ENCODE measurements around the gene ABTB2. TPM values are rescaled to one million over a fixed set of nuclear protein-coding genes. Genes with fewer than 3 reads are reported as not detected.

The ABTB2 gene
- total and polyA plus RNA-seq, 2 of the 8 experiments (the other 6 are each of a cell fraction or from before 2014, with no cell fraction given) = 7.7 to 10.2 TPM

DNA sequence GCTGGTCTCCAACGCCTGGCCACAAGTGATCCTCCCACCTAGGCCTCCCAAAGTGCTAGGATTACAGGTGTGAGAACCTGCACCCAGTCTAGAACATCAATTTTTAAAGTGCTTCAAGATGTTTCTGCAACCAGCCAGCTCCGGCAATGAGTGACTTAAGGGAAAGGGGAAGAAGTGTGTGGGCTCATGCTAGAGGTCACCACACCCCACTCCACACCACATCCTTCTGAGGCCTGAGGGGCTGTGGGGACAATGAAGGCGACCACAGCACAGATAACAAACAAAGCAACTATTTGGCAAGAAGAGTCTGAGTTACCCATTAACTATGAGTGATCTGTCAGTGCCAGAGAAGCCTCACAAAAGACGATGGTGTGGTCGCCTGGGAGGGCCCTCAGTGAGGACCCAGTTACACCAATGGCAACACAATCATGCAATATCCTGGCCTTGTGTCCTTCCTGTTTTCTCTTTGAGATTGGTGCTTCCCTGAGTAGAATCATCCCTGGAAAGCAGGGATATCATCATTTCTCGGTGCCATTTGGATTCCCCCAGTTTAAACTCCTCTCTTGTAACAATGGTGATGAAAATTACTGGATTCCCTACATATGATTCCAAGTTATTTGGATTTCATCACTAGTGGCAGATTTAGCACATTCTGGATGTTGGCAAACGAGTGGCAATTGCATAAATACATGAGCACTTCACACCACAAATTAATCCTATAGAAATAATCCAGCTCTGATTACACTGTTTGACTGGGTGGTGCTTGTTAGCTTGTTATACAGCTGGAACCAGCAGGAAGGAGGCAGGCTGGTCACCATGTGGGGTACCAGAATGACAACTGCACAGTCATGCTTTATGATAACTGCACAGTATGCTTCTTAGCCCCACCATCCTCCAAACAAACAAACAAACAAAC, 18.4 kb downstream of the ABTB2 start:
- ChIA-PET CTCF (ENCODE audit: partially characterized antibody) (interaction anchor here (0.7 to 1.5 kb wide), 2 partner anchors 155 to 165 kb away, joined by 5 read pairs; no protein-coding TSS in a partner anchor), POLR2A (ENCODE audit: partially characterized antibody) (interaction anchor here (0.9 to 1.3 kb wide), 2 partner anchors 9 to 18 kb away, joined by 3 read pairs; partner anchors contain the start of gene ABTB2)
- Histone ChIP-seq H3K27ac (ENCODE audit: low read depth, low read length) (no peak overlapping the region), H3K4me3 (ENCODE audit: extremely low read depth in 1 of 4, insufficient read depth in 2 of 4, low read depth in 3 of 4, low read length in 4 of 4) (no peak overlapping the region), H3K4me1 (replicated peaks in 1 of 4; ENCODE audit: control insufficient read depth in 3 of 4, insufficient read depth in 4 of 4, low read length in 3 of 4) (peaks cover 0 to 5% (median 2%) of the 10 kb centered on the region in 4 experiments; a peak in 1 of 7 replicates), H3K23me2 (ENCODE audit: low read depth, low read length) (no peaks in the 10 kb centered on the region), H3K9ac (replicated peaks in 1 of 4; ENCODE audit: extremely low read depth in 1 of 4, low read depth in 3 of 4, low read length in 3 of 4) (no peak overlapping the region), H2BK120ac (replicated peaks; ENCODE audit: low read depth, low read length) (no peak overlapping the region), H4K8ac (ENCODE audit: extremely low read depth, insufficient read depth, low read length) (no peak overlapping the region), H3K23ac (ENCODE audit: insufficient read length) (no peak overlapping the region), H3K4ac (replicated peaks; ENCODE audit: insufficient read length, low read depth, low read length) (no peak overlapping the region), H3K79me2 (ENCODE audit: control insufficient read depth in 1 of 2, insufficient read depth in 2 of 2, low read length in 2 of 2) (peaks cover 0 to 17% of the 10 kb centered on the region in 2 experiments; a peak in 2 of 4 replicates), H3K9me3 (ENCODE audit: insufficient read depth in 2 of 2, low read depth in 1 of 2, low read length in 1 of 2) (no peaks in the 10 kb centered on the region), H3K14ac (ENCODE audit: insufficient read length) (no peak overlapping the region), H2AFZ (ENCODE audit: low read length) (no peak overlapping the region), H2BK5ac (ENCODE audit: low read depth, low read length) (no peak overlapping the region), H4K5ac (ENCODE audit: insufficient read length, low read depth, low read length) (no peak overlapping the region), H3K56ac (replicated peaks; ENCODE audit: insufficient read length, low read depth, low read length) (no peak overlapping the region), H3K36me3 (ENCODE audit: control insufficient read depth in 2 of 4, insufficient read depth in 4 of 4, low read length in 3 of 4) (no peaks in the 10 kb centered on the region), H3K4me2 (ENCODE audit: insufficient read depth in 1 of 2, low read depth in 2 of 2, low read length in 2 of 2) (no peak overlapping the region), H3K18ac (ENCODE audit: extremely low read depth, low read length) (no peak overlapping the region), H2AK5ac (ENCODE audit: low read depth, low read length) (no peak overlapping the region), H3K27me3 (replicated peaks in 1 of 4; ENCODE audit: control insufficient read depth in 3 of 4, extremely low read depth in 1 of 4, insufficient read depth in 3 of 4, low read length in 3 of 4) (no peaks in the 10 kb centered on the region), H4K91ac (replicated peaks; ENCODE audit: insufficient read length, low read length) (no peak overlapping the region), H4K20me1 (replicated peaks in 1 of 2; ENCODE audit: control insufficient read depth in 1 of 2, insufficient read depth in 2 of 2, low read length in 2 of 2) (no peaks in the 10 kb centered on the region), H2BK20ac (ENCODE audit: low read length) (no peak overlapping the region), H2BK12ac (ENCODE audit: low read depth, low read length) (no peak overlapping the region), H2BK15ac (ENCODE audit: low read length) (no peak overlapping the region), H3K79me1 (ENCODE audit: low read depth, low read length) (peaks cover 3% of the 10 kb centered on the region; the same call in 1 of the 2 replicates)
- 88% methylated on average over 7 of the region's 7 CpGs; no CpG with 5 or more reads in 1 of the 2 experiments for WGBS, 2 experiments (ENCODE audit: extremely low coverage in 1 of 2, insufficient coverage in 1 of 2, insufficient read length in 1 of 2, insufficient replicate concordance in 2 of 2, low coverage in 1 of 2, low lambda C conversion rate in 2 of 2, missing lambda C conversion rate in 1 of 2)
- DNase-seq (ENCODE audit: low read depth in 1 of 2, low spot score in 2 of 2) (no peak), FAIRE-seq (no peak)
- TF ChIP-seq CREB1 (IDR thresholded peaks at IDR 0.05) (no peak), SRF (IDR thresholded peaks at IDR 0.05; ENCODE audit: low read depth, low read length) (no peak), BACH1 (IDR thresholded peaks at IDR 0.05; ENCODE audit: low read length) (no peak), CBX8 (IDR thresholded peaks at IDR 0.05; ENCODE audit: borderline replicate concordance, low read depth, low read length) (no peak), YY1 (IDR thresholded peaks at IDR 0.05; ENCODE audit: low read depth, low read length) (no peak), CEBPB (IDR thresholded peaks at IDR 0.05; ENCODE audit: low read depth, low read length) (no peak), SAP30 (IDR thresholded peaks at IDR 0.05; ENCODE audit: insufficient read depth, insufficient replicate concordance, low read length) (no peak)
